ENCODE data around the gene KCTD19.
"Not testable (repeated sequence)": the region's sequence is repeated elsewhere in the genome, so short reads cannot be mapped to it uniquely, and the experiment has no call there.

The KCTD19 gene

GRCh38 chr16:67326472-67327309 lies at the start of gene KCTD19, which contains the start of gene LRRC36:
KCTD19 (minus strand) TSS chr16:67326741; CDS start chr16:67326707, 34 bp downstream.
LRRC36 (plus strand) TSS chr16:67326815; CDS start chr16:67326863, 48 bp downstream.
- peak; percentile 44 to 63 (median 53) for DNase-seq (ENCODE audit: low read depth in 2 of 3, low spot score in 1 of 3)

DNA sequence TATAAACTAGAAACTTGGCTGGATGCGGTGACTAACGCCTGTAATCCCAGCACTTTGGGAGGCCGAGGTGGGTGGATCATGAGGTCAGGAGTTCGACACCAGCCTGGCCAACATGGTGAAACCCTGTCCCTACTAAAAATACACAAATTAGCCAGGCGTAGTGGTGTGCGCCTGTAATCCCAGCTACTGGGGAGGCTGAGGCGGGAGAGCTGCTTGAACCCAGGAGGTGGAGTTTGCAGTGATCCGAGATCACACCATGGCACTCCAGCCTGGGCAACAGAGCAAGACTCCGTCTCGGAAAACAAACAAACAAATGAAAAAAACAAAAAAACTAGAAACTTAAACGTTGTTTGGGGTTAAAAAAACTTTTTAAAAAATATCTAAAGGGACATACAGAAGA lies 49.5 kb upstream of the KCTD19 start:
- not testable (repeated sequence) for DNase-seq (ENCODE audit: low read depth in 2 of 3, low spot score in 1 of 3)

DNA sequence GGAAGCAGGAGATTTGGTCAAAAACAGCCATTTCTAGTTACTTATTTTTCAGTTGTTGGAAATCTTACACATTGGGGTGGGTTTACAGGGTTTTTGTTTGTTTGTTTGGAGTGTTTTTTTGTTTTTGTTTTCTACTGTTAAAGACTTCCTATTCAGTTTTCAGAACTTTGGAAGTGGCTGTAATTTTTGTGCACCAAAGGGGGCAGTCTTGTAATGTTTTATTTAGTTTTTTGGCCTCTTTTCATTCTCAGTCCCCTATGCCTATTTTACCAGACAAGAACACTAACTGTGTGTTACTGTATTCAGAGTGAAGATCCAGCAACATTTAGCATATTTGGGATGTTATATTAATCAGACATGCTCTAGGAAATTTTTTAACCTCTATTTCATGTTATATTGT lies 46.1 kb upstream of the KCTD19 start:
- no peak for DNase-seq (ENCODE audit: low read depth in 2 of 3, low spot score in 1 of 3)

DNA sequence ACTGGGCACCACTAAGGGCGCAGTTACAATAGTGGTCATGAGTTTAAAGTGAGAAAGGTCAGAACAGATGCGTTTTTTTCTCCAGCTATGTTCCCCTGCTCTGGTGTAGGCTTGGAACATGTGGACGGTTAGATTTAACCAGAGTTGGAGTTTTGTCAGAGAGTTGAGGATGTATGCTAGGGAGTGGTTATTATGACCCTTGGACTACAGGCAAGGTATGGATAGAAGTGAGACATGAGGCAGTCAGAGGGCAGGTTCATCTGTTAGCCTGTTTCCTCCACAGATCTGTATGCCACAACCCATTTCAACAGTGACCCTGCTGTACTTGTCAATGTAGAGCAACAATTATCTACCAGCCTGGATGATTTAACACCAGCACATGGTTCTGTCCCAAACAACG lies 44.1 kb upstream of the KCTD19 start:
- DNase-seq (ENCODE audit: low read depth in 2 of 3, low spot score in 1 of 3) = no peak

- no peak for DNase-seq (ENCODE audit: low read depth in 2 of 3, low spot score in 1 of 3)
Measured at GRCh38 chr16:67364600-67365235, 38.2 kb upstream of the KCTD19 start.

DNA sequence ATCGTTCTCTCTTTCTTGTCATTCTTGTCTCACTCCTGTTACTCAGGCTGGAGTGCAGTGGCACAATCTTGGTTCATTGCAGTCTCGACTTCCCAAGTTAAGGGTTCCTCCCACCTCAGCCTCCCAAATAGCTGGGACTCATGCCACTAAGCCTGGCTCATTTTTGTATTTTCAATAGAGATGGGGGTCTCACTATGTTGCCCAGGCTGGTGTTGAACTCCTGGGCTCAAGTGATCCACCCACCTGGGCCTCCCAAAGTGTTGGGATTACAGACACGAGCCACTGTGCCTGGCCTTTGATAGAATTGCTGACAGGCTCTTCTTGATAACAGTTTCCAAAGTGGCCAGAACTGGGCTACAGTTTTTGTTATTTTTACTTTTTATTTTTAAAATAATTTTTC lies 34.5 kb upstream of the KCTD19 start:
- DNase-seq (ENCODE audit: low read depth in 2 of 3, low spot score in 1 of 3) = no peak

GRCh38 chr16:67359540-67360269 lies 33.2 kb upstream of the KCTD19 start:
- not testable (repeated sequence) for DNase-seq (ENCODE audit: low read depth in 2 of 3, low spot score in 1 of 3)

DNA sequence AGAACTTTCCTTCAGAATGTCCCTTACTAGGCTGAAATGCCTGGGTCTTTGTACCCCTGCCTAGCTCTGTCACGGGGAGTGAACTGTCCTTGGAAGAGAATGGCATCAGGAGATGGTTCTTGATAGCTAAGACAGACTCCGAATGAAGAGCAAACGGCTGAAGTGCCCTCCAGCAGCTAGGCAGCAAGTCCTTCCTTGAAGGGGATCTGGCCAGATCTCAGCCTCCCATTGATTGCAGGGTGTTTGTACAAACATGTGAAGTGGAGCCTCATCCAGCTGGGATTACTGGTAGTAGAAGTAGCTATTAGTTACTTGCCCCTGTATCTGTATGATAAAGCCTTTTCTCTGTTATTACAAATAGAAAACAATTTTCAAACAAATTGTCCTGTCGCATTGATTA lies 31.0 kb upstream of the KCTD19 start:
- no peak for DNase-seq (ENCODE audit: low read depth in 2 of 3, low spot score in 1 of 3)

- no peak for DNase-seq (ENCODE audit: low read depth in 2 of 3, low spot score in 1 of 3)
Measured at GRCh38 chr16:67356396-67356795, 29.9 kb upstream of the KCTD19 start.

- DNase-seq (ENCODE audit: low read depth in 2 of 3, low spot score in 1 of 3) = not testable (repeated sequence)
Measured at GRCh38 chr16:67352463-67352862, 25.9 kb upstream of the KCTD19 start.

DNA sequence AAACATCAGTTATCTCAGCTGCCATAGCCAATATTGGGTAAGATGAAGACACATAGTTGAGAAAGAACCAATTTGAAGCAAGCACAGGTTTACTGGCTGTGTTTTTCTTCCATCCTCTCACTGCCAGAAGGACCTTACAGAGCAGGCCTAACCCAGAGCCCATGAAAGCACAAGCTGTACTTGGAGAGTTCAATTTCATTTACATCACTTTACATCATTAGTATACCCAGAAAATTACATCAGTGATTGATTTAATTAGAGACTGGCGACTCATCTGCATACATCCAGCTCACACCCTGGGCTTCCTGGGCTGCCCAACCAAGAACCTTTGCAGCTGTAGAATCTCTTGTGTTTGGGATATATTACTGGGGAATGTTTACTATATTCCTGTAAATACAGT lies 23.8 kb upstream of the KCTD19 start:
- no peak for DNase-seq (ENCODE audit: low read depth in 2 of 3, low spot score in 1 of 3)

GRCh38 chr16:67349172-67349571 lies 22.6 kb upstream of the KCTD19 start:
- no peak for DNase-seq (ENCODE audit: low read depth in 2 of 3, low spot score in 1 of 3)

DNA sequence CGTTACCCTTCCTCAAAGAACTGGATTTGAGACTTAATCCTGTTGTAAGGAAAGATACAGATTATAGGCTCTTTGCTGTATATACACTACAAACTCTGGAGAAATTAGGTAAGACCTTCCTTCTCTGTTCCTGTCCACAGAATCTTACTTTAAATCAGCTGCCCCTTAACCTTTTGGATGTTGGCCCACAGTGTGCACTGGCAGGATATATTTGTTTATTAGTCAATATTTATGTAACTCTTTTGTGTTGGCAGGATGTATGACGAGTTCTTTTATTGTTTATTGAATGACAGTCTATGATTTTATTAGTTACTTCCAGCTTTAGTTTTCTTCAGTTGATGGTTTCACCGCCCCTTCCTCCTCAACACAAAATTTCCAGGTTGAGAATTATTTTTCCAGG lies 19.8 kb upstream of the KCTD19 start:
- DNase-seq (ENCODE audit: low read depth in 2 of 3, low spot score in 1 of 3) = no peak

DNA sequence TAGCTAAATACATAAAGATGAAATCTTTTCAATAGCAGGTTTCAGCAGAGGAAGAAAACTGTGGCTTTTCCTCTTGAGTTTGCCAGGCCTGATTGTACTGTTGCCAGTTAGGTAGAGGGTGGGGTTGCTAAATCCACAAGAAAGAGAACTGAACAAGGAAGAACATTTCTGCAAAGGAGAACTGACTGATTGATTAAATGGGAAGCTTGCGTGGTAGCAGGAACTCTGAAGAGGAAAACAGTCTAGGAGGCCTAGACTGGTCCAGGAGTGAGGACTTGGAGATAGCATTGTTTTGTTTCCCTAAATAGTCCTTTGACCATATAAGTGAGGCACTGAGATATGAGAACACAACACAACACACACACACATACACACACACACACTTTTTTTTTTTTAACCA lies 18.9 kb upstream of the KCTD19 start:
- no peak for DNase-seq (ENCODE audit: low read depth in 2 of 3, low spot score in 1 of 3)

DNA sequence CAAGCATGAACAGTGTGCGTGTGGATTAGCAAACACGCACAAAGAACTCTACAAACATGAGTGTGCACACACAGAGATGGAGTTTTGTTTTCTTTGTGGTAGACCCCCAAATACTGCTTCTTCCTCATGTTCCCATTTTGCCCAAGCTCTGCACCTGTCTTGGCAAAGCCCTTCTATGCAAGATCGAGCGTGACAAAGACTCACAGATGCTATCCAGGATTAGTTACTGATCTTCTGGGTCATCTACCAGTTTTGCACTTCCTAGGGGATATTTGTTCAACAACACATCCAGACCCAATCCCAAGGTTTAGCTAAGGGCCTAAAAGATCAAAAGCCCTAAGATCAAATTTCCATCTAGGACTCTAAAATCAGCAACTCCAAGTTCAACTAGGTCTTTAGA lies 16.1 kb upstream of the KCTD19 start:
- DNase-seq (ENCODE audit: low read depth in 2 of 3, low spot score in 1 of 3) = no peak

DNA sequence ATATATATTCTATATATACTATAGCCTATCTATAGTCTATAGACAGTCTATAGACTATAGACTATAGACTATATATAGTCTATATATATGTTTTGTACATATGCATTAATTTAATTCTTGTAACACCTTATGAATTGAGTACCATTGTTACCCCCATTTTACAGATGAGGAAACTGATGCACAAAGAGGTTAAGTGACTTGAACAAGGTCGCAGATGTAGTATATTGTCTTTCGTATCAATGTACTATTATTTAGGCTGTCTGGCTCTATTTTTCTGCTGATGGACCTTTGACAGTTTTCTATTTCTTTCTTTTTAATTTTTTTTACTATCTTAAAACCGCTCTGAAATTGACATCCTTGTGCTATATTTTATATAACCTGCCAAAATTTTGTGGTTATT lies 14.7 kb upstream of the KCTD19 start:
- no peak for DNase-seq (ENCODE audit: low read depth in 2 of 3, low spot score in 1 of 3)

GRCh38 chr16:67339453-67339852 lies 12.9 kb upstream of the KCTD19 start:
- DNase-seq (ENCODE audit: low read depth in 2 of 3, low spot score in 1 of 3) = no peak

- DNase-seq (ENCODE audit: low read depth in 2 of 3, low spot score in 1 of 3) = no peak
Measured at GRCh38 chr16:67336648-67337047, 10.1 kb upstream of the KCTD19 start.

DNA sequence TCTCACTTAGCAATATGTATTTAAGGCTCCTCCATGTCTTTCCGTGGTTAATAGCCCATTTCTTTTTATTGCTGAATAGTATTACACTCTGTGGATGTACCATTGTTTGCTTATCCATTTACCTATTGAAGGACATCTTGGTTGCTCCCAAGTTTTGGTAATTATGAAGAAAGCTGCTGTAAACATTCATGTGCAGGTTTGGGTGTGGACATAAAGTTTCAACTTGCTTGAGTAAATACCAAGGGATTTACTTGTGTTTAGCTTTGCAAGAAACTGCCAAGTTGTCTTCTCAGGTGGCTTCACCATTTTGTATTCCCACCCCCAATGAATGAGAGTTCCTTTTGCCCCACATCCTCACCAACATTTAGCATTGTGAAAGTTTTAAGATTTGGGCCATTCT lies 9.6 kb upstream of the KCTD19 start:
- DNase-seq (ENCODE audit: low read depth in 2 of 3, low spot score in 1 of 3) = no peak

- DNase-seq (ENCODE audit: low read depth in 2 of 3, low spot score in 1 of 3) = no peak
Measured at GRCh38 chr16:67333315-67333714, 6.8 kb upstream of the KCTD19 start.

GRCh38 chr16:67329901-67330300 lies 3.4 kb upstream of the KCTD19 start:
- DNase-seq (ENCODE audit: low read depth in 2 of 3, low spot score in 1 of 3) = no peak

- no peak for DNase-seq (ENCODE audit: low read depth in 2 of 3, low spot score in 1 of 3)
Measured at GRCh38 chr16:67327743-67328142, 1.2 kb upstream of the KCTD19 start.
